ENCODE data around the gene FAM25G.

The FAM25G gene

DNA sequence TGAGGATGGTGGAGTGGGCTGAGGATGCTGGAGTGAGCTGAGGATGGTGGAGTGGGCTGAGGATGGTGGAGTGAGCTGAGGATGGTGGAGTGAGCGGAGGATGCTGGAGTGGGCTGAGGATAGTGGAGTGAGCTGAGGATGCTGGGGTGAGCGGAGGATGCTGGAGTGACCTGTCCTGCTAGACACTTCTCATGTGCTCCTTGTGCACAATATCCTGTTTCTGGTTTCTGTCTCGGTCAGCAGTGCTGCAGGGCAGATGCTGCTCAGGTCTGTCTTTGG, 36.8 kb downstream of the FAM25G start:
- H3K27ac ChIP-seq, result no peak overlapping the region
- no peak for TF ChIP-seq ZFX (IDR thresholded peaks at IDR 0.05)

DNA sequence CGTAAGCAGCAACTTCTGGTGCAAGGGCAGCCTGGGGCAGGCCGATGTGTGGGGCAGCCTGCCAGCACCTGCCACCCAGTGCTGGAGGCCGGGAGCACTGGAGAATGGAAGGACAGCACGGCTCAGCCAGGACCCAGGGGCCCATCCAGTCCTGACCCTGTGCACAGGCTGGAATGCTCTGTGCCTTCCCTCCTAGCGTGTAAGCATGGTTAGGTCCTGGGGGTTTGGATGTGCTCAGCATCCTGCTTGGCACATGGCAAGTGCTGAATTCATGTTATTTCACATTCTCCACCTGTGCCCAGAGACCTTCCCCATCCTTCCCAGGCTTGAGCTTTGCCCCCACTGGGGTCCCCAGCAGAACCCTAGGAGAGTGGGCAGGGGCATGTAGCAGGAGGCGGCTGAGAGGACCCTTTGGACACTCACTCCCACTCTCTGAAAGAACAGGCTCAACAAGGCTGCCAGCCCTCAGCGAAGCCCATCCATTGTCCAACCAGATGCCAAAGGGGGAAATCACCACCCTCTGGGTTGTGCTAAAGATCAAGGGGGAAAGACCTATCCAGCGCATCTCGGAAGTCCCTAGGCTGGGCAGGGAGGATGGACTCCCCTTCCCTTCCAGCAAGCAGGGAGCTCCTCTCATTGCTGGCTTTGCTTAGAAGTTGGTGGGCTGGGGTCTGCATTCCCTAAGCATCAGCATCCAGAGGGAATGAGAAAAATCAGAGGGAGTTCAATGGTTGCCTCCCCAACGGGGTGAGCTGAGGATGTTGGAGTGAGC, 37.3 kb downstream of the FAM25G start:
- no peak overlapping the region for H3K27ac ChIP-seq
- no peak for TF ChIP-seq ZFX (IDR thresholded peaks at IDR 0.05)
- TF ChIP-seq, protein P1, sequence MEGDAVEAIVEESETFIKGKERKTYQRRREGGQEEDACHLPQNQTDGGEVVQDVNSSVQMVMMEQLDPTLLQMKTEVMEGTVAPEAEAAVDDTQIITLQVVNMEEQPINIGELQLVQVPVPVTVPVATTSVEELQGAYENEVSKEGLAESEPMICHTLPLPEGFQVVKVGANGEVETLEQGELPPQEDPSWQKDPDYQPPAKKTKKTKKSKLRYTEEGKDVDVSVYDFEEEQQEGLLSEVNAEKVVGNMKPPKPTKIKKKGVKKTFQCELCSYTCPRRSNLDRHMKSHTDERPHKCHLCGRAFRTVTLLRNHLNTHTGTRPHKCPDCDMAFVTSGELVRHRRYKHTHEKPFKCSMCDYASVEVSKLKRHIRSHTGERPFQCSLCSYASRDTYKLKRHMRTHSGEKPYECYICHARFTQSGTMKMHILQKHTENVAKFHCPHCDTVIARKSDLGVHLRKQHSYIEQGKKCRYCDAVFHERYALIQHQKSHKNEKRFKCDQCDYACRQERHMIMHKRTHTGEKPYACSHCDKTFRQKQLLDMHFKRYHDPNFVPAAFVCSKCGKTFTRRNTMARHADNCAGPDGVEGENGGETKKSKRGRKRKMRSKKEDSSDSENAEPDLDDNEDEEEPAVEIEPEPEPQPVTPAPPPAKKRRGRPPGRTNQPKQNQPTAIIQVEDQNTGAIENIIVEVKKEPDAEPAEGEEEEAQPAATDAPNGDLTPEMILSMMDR (conservative IDR thresholded peaks at IDR 0.05), result no peak

DNA sequence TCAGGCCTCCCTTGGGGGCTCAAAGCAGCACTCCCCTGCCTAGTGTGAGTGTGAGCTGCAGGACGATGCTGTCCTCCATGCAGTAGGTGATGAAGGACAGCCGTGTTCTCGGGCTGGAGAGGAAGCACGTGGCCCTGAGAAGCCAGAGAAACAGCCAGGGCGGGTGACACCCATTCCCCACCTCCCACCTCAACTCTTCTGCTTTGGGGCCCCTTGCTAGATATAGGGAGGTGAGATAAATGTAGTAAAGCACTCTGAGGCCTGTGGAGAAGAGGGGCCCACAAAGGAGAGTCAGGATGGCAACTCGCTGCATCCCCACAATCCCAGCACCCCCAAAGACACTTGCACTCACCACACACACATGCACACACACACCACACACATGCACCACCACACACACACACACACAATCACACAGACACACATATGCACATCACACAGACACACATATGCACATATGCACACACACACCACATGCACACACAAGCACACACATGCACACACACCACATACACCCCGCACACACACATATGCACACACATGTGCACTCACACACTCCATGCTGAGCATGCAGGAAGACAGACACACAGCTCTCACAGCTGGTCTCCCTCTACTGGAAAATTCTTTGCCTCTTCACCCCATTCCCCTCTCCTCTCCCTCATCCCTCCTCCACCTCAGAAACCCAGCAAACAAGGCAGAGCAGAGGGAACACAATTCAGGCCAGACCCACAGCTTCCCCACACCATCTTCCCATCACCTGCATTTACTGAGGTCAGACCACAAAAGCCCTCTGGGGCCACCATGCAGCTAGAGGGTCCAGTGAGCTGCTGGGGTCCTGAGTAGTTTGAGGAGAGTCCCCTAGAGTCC, 38.1 kb downstream of the FAM25G start:
- TF ChIP-seq, protein P1 (conservative IDR thresholded peaks at IDR 0.05), result no peak
- TF ChIP-seq ZFX (IDR thresholded peaks at IDR 0.05), result no peak
- H3K27ac ChIP-seq, result no peak overlapping the region

DNA sequence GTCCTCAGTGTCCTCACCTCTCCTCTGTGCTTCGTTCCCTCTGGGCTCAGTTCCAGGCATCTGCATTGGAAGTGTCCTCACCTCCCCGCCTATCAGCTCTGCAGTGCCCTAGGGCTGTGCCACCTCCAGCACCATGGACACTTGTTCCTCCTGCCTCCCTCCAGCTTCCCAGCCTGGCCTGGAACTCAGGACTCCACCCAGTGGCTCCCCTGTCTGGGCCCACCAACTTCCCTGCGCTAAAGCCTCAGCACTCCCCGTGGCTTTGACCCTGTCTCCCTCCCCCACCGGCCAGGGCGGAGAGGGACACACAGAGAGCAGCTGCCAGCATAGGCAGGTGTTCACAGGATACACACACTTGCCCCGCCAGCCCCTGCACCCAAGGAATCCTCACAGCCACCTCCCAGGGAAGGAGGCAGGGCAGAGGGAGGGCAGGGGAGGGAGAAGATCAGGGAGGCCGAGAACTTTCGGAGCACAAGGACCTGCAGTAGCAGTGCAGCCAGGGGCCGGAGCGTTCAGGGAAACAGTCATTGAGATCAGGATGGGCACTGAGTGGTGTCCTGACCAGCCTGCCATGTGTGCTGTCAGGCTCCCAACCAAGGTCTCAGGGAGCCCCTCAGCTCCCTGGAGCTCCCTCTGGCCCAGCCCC, 38.9 kb downstream of the FAM25G start:
- no peak overlapping the region for H3K27ac ChIP-seq
- no peak for TF ChIP-seq ZFX (IDR thresholded peaks at IDR 0.05)
- TF ChIP-seq, protein P1 (conservative IDR thresholded peaks at IDR 0.05), result no peak

DNA sequence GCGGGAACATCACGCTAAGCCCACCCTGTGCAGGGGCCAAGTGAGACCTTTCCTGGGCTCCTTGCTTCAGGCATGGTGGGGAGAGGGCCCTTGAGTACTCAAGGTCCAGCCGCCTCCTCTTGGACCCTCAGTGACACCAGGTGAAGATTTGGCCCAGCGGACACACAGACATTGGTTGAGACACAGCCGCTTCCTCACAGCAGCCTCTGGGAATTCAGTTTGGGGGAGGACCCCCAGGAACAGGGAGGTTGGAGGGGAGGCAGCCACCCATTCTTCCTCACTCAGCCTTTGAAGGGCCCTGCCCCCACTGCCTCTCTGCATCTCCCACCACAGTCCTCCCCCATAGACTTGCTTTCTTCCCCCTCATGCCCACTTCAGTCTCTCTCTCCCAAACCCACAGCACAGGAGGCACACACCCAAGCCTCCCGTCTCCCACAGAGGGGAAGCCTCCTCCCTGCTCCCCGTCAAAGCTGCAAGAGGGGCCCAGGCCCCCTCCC, 39.5 kb downstream of the FAM25G start:
- no peak overlapping the region for H3K27ac ChIP-seq
- no peak for TF ChIP-seq ZFX (IDR thresholded peaks at IDR 0.05)
- TF ChIP-seq, protein P1 (conservative IDR thresholded peaks at IDR 0.05), result no peak

DNA sequence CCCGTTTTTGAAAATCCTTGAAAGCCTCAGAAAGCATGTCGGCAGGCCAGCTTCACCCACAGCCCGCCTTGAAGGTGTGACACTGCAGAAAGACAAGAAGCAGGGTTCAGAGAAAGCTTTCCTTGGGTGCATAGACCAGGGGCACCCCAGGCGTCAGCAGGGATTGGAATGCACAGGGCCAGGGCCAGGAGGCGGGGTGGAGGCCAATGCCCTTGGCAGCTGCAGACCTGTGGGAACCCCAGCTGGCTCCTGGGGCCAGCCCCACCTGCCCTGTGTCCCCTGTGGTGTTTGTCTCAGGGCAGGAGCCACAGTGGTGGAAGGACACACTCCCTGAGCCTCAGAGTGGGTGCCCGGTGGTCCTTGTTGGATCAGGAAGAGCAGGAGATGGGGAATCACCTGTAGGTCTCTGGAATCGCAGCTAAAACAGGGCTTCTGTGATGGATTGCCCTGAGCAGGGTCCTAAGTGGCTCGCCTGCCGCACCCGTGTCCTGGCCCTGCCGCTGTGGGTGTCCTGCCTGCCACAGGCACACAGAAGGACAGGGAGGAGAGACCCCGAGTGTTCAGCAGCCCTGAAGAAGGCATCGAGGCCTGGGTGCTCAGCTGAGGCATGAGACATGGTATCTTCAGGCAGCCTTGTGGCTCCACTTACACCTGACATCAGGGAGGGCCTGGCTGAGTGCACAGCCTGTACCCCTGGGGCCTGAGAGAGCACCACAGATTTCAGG, 40.1 kb downstream of the FAM25G start:
- TF ChIP-seq, protein P1 (conservative IDR thresholded peaks at IDR 0.05), result no peak
- TF ChIP-seq ZFX (IDR thresholded peaks at IDR 0.05), result no peak
- no peak overlapping the region for H3K27ac ChIP-seq

DNA sequence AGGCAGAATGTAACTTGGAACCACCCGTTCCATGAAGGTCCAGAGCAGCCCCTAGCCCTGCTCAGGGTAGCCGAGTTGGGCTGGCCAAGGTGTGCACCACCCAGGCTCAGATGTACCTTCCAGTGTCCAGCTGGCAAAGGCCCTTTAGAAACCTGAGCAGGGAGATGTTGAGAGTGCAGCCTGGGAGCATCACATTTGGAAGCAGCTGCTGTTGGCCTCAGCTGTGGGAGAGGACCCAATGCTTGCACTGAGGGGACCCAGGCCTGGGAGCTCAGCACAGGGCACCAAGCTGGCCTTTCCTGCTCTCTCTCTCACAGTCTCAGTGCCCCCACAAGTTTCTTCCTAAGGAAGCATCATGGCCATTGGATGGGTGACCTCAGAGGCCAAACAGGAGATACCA, 41.1 kb downstream of the FAM25G start:
- TF ChIP-seq, protein P1 (conservative IDR thresholded peaks at IDR 0.05), result no peak
- TF ChIP-seq ZFX (IDR thresholded peaks at IDR 0.05), result no peak
- no peak overlapping the region for H3K27ac ChIP-seq

Data from C4-2B (cell line).